Peyer's patch (tissue), 4 donors: ENCODE measurements around the gene BIRC6.

Source experiments
- CTCF ChIP-seq, 6 experiments: fragments of 450-650 bp in 4 of 6; fragments of 200-600 bp in 2 of 6; sonication (generic) in 1 of 6; IDR thresholded peaks; one replicate each; pipeline ENCODE4 v1.5.1; 2017 to 2019; ENCODE audit warnings: antibody characterized with exemption in 6 of 6, mild to moderate bottlenecking in 3 of 6, moderate library complexity in 1 of 6
- POLR2A ChIP-seq, 2 donors: fragments of 450-650 bp; IDR thresholded peaks; one replicate each; pipeline ENCODE4 v1.5.1; 2017; ENCODE audit warnings: antibody characterized with exemption in 2 of 2, mild to moderate bottlenecking in 2 of 2, moderate library complexity in 2 of 2

DNA sequence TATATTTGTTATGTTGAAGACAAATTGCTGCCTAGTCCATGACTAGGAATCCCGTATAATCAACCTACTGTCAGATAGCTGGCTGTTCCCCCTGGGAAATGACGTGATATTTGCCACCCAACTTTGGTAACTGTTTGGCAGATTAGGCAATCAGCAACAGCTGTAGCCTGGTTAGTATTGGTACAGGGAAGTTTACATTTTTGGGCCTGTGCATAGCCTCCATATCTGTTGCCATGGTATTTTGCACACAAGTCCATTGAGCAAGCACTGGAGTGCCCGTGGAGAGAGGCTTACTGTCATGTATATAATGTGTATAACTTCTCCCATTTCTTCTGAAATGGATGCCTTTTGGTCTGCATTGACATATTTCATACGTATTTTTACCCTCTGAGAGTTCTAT, 27.7 kb downstream of the BIRC6 start:
- TF ChIP-seq CTCF (IDR thresholded peaks at IDR 0.05) (no peak), POLR2A (IDR thresholded peaks at IDR 0.05) (no peak)
